HG03460 (cell line): ENCODE measurements around the gene NAA25.

Experiments used
- ATAC-seq: cut with Tn5 transposase; IDR thresholded peaks from one replicate; pipeline ENCODE4 v1.9.1; 2021; ENCODE audit not compliant: unreplicated experiment

NAA25 gene

DNA sequence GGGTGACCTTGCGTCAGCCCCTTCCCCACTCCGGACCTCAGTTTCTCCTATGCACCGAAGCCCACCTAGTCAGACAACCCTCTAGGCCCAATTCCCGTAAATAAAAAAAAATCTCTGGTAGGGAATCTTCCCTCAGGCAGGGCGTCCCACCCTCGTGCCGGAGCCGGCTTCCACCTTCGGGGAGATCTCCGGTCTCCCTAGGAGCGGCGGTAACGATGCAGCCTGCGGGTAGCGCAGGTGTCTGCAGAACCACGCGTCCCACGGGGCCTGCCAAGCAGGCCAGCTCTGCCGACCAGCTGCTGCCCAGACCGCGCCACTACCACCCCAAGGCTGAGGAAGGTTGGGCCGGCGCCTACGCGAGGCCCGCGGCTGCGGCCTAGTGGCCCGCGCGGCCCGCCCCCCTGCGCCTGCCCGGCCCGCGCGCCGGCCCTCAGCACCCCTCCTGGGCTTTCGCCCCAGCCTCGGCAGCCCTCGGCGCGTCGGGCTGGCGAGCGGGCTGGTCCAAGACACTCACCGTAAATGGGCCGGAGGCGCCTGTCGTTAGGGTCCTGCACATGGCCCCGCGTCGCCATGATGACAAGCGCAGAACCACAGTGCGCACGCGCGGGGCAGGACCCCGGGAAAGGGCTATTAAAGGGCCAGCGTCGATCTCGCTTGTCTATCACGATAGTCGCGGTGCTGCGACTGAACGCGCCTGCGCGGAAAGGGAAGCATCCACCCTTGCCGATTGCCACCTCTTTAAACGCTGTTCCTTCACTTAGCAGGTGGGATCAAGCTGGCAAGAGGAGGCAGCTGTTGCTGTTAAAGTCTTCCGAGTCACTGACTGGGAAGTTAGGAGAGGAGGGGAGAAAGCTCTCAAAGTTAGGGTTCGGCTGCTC, at the start of gene NAA25:
Gene NAA25, minus strand, starts transcription at position 582 of the 878 bp plus-strand sequence. Its CDS starts 10 bp downstream, at position 572.
- ATAC-seq = peak; percentile 54

DNA sequence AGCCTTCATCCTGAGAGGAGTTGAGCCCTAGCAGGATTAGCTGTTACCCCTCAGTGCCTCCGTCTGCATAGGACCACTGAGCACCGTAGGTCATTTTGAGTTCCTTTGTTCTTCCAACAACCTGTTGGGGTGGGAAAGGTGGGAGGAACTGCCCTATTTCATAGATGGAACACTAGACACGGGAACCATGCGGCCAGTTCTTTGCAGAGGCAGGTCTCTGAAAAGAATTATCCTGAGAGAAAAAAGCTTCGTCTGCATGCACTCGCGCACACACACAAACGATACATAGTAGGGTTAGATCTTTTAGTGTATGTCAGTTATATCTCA, 45.3 kb upstream of the NAA25 start:
- ATAC-seq = no peak

DNA sequence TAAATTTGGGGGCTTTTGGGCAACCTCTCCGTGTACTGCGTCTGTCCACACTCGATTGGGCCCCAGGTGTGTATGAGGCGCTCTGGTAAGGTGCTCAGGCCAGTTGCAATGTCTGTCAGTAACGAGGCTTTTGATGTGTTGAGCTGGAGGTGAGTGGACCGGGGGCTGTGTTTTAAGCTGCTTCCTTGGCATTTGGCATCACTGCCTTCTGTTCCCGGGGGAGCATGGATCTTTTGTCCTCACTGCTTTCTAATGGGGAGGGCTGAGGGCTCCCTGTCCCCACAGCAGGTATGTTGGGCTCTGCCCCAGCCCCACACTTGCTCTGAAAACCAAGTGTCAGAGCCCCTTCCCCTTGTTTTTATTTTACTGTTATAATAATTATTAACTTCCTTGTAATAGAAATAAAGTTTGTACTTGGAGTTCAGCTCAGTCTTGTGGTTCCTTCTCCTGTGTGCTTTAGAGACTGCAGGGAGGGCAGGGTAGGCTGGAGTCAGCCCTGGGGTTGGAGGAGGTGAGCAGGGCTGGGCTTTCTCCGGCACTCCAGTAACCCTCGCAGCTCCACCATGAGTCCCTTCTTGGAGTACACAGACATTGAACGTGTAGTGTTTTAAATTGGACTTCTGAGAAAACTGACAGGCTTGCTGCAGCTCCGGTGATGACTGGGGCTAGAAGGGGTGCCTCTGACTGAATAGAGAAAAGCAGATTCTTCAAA, 44.8 kb upstream of the NAA25 start:
- no peak for ATAC-seq

DNA sequence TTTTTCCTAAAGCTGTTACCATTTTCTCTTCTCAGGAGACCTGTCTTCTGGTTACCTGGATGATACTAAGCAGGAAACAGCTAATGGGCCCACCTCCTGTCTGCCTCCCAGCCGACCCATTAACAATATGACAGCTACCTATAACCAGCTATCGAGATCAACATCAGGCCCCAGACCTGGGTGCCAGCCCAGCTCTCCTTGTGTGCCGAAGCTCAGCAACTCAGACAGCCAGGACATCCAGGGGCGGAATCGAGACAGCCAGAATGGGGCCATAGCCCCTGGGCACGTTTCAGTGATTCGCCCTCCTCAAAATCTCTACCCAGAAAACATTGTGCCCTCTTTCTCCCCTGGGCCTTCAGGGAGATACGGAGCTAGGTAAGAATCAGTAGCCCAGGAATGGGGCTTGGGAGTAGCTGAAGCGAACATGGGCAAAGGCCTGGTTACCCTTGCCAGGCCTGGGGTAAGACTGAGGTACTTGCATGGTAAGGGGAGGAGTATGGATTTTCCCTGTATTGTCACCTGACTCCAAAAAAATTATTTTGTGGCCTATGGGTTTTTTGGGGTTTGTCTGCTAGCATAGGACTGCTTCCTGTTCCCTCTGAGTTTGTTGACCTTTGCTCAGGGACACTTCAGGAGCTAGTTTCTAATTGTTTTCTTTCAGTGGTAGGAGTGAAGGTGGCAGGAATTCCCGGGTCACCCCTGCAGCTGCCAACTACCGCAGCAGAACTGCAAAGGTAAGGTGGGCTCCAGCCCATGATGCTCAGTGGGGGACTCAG, 43.4 kb upstream of the NAA25 start:
- ATAC-seq = no peak

DNA sequence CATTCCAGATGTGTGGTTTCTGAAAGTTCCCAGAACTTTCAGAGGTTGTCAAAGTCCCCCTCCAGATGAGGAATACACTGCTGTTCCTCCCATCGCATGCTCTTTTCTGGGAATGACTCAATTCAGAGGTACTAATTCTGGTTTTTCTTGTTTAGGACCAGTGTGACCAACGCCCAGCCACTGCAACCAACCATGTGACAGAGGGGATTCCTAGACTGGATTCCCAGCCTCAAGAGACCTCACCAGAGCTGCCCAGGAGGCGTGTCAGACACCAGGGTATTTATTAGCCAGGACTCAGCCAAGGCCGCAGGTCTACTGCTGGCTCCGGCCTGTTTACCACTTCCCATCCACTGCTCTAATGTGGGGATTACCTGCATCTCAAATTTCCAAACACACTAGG, 41.0 kb upstream of the NAA25 start:
- ATAC-seq = no peak

DNA sequence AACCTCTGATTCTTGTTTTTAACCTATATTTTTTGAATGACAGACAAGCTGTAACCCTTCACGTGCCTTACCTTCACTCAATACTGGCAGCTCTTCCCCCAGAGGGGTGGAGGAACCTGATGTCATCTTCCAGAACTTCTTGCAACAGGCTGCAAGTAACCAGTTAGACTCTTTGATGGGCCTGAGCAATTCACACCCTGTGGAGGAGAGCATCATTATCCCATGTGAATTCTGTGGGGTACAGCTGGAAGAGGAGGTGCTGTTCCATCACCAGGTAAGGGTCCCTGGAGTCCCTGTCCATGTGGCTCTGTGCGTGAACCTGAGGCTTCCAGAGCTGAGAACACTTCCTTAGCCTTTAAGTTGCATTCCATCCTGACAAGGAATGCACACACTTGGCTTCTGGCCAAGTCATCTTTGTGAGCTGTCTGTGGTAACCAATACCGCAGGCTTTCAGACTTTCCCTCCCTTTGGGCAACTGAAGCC, 39.5 kb upstream of the NAA25 start:
- ATAC-seq = no peak

DNA sequence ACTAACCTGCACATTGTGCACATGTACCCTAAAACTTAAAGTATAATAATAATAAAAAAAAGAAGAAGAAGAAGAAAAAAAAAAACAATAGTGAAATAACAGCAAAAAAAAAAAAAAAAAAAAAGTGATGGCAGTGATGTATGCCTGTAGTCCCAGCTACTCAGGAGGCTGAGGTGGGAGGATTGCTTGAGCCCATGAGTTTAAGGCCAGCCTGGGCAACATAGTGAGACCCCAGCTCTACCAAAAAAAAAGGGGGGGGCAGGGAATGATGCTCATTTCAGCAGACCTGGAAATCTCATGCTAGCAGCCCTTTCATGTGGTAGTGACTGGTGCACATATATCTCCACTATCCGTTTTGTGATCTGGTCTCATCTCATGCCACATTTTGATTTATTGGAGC, 37.5 kb upstream of the NAA25 start:
- ATAC-seq = no peak

DNA sequence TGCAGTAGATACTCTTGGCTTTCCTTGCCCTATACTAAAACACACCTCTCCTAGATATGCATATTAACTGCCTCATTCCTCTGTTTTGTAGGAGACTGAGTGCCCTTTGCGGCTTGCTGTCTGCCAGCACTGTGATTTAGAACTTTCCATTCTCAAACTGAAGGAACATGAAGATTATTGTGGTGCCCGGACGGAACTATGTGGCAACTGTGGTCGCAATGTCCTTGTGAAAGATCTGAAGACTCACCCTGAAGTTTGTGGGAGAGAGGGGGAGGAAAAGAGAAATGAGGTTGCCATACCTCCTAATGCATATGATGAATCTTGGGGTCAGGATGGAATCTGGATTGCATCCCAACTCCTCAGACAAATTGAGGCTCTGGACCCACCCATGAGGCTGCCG, 32.1 kb upstream of the NAA25 start:
- ATAC-seq = no peak

DNA sequence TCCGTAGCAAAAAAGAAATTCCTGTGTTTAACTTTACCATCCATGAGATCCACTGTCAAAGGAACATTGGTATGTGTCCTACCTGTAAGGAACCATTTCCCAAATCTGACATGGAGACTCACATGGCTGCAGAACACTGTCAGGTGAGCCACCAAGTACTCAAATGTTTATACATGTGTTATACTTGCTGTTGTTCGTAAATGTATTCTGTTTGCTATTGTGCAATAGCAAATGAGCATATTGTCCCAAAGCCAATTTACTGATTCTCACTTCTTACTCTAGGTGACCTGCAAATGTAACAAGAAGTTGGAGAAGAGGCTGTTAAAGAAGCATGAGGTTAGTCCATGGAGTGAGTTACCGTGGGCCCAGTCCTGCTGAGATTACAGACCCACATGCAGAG, 26.1 kb upstream of the NAA25 start:
- no peak for ATAC-seq

DNA sequence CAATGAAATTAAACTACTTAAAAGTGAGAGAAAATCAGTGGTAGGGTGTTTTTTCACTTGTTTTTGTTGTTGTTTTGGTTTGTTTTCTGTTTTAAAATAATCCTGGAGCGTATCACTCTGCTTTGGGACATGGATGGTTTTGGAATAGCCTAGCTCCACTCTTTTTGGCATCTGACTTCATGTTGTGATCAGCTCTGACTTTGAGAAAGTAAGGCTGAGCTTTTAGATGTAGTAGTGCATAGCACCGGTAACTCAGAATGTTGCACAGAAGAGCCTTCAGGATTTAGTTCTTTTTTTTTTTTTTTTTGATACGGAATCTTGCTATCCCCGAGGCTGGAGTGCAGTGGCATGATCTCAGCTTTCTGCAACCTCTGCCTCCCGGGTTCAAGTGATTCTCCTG, 24.8 kb upstream of the NAA25 start:
- no peak for ATAC-seq

DNA sequence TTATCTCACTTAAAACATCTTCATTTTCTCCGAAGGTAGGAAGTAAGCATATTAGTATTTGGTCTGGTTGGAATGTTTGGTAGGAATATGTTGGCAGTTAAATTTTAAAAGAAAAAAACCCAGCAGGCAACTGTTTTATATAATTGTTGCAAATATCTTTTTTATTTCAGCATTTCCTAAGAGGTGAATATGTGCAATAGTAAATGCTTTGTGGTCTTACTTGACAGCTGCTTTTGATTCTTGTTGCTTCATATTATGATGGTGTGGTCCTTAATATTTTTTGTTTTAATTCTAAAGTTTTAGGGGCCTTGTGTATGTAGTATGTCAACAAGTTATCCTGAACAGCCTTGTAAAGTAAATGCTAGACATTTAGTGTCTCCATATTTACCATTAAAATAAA, 23.1 kb upstream of the NAA25 start:
- ATAC-seq = no peak

DNA sequence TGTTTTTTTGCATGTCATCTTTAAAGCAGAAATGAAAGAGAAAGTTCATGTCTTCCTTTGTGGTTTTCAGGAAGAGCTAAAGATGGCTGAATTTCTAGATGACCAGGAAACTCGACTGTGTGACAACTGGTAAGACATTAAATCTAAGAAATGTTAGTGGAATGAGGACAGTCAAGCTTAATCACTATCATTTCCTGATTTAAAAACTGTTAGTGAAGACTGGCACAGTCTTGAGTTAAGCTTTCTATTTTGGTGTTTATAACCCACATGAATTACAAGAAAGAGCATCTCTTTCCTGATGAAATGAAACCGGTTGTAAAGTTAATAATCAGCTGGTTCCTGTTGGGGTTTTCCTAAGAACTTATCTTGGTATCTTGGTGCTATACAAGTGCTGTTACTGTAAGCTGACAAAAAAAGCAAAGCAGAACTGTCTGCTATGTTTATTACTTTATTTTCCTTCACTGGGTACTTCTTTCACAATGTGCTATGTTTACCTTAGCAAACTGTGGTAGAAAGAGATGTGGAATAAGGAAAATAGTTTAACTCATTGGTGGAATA, 21.9 kb upstream of the NAA25 start:
- ATAC-seq = peak; percentile 55

DNA sequence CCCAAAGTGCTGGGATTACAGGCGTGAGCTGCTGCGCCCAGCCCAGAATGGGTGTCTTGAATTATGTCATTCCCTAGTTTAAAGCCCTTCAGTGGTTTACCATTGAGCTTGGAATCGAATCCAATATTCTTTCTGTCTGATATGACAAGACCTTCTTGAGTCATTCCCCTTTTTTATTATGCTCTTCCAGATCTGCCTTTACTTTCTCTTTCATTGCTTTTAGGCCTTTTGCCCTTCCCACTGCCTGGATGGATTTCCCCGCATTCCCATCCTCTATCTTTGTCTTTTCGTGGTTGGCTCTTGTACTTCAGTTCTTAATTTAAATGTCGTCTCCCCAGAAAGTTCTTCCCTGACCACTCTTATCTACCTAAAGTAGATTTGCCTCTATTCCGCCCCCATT, 18.3 kb upstream of the NAA25 start:
- ATAC-seq = no peak

DNA sequence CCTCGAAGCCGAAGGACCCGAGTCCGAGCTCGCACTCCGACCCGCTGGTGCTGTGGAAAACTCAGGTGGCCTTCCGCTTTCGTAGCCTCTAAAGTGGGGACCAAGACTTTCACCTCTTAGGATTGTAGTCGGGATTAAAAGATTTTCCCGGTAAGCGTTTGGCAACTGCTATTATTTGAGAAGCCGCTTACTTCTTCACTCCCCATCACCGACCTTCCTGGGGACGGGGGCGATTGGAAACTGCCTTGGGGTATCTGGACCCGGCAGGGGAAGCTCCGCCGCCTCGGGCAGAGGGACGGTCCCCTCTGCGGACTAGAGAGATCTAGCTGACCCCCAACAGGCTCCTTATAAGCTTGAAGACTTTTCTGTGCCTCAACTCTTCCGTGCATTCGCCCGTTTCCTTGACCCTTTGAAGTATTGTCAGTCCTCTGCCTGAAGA, 17.4 kb upstream of the NAA25 start:
- ATAC-seq = no peak

DNA sequence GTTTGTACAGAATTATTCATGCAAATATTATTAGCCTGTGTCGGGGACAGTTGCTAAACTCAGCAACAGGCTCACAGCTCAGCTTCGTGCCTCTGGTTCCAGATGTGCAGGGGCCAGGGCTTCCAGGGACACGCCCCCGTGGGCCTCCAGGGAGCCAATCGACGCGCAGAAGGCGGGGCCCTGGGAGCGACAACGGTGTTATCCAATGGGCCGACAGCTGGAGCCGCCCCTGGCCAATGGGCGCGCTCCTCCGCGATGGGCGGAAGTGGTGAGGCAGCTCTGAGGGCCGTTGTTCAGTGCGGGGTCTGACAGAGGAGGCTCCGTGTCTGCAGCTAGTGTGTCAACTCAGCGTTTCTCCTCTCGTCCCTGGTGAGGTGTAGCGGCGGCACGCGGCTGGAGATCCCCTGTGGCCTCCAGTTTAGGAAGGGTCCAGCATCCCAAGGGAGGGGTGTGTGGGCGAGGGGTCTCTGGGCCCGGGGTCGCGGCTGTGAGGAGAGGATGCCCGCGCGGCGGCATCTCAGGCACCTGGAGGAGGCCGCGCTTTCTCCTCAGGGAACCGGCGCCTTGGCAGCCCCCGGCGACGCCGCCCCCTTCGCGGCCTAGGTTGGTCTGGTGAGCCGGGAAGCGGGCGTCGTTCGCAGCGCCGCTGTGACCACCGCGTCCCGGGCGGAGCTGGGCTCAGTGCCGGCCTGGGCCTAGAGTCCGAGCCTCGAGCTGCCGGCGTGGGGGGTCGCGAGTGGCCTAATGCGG, 16.8 kb upstream of the NAA25 start, which contains the start of gene TRAFD1:
Gene TRAFD1, plus strand, starts transcription at position 311 of the 750 bp plus-strand sequence. CDS start 4,963 bp downstream, outside the sequence.
- peak; percentile 89 for ATAC-seq

DNA sequence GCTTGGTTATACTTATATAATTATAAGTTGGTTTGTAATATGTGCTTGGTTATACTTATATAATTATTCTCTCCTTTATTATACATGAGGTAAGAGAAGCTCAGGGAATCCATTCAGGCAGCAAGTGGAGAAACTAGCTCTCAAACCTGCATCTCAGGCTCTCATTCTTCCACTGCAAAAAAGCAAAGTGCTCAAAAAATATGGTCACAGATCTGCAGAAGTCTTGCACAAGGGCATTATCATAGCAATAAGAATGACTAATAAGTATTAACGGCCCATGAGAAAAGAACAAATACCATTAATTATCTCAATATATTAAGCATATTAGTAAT, 16.3 kb upstream of the NAA25 start:
- ATAC-seq = no peak

DNA sequence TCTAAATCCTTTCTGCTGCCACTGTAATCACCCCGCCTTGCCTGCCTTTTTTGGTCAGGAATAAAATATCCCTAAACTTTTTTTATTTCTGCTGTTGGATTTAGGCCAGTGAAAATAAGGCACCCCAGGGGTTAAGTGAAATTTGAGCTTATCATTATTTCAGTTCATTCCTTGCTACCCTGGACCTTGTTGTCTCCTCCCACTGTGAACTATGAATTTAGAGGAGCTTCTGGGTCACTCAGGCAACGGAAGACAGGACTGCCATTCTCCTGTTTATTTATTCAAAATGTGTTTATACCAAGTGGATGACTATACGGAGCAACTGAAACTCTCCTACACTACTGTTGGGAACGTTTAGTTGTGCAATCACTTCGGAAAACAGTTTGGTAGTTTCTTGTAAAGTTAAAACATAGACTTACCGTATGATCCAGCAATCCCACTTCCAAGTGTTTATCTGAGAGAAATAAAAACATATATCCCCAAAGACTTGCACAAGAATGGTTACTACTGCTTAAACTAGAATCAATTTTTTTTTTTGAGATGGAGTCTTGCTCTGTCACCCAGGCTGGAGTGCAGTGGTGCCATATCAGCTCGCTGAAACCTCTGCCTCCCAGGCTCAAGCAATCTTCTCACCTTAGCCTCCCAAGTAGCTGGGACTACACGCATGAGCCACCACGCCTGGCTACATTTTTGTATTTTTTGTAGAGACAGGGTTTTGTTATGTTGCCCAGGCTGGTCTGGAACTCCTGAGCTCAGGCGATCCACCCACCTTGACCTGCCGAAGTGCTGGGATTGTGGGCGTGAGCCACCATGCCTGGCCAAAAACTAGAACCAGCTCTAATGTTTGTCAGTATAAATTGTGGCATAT, 14.5 kb upstream of the NAA25 start:
- ATAC-seq = no peak

DNA sequence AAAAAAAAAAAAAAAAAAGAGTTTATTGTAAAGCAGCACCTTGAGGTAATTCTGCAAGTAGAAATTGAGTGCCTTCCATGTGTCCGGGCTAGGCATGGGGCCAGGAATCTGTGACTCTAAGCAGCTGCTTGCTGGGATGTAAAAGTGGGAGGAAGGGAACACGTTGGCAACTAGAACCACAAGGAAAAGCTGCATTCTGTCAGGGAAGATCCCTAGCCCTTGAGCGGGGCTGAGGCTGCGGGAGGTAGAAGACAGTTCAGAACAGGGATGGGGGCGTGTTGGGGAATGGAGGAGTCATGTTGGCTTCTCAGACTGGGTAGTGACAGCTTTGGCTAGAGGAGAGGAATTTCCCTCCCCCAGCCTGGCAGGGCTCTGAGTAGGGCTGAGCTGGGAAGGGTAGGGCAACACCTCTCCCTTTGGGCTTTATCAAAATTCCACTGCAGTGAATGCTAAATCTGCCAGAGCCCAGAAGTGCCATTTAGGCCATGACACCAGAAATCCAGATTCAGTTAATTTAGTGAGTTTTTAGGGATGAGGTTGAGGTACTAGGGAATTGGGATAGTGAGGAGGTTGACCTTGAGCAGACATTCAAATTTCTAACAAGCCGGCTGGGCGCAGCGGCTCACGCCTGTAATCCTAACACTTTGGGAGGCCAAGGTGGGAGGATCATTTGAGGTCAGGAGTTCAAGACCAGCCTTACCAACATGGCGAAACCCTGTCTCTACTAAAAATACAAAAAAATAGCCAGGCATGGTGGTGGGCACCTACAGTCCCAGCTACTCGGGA, 13.4 kb upstream of the NAA25 start:
- no peak for ATAC-seq

DNA sequence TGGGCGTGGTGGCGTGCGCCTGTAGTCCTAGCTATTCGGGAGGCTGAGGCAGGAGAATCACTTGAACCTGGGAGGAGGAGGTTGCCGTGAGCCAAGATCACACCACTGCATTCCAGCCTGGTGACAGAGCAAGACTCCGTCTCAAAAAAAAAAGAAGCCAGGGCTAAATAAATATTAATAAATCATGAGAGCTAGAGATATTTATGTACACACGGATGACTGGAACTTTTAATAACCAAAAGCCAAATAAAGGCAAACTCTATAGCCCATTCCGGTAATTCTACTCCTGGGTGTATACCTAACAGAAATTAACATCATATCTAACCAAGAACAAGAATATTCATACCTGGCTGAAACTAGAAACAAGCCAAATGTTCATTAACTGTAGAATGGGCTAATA, 9.1 kb upstream of the NAA25 start:
- ATAC-seq = no peak
